Smooth muscle cell (in vitro differentiated cells): Measurements from ENCODE around the gene KCNJ6. TPM values are rescaled to one million over a fixed set of nuclear protein-coding genes. Genes with fewer than 3 reads are reported as not detected.

Experiments
- DNase-seq: peaks from one replicate; lab custom pipeline; 2025; ENCODE audit not compliant: unreplicated experiment; lab: John Stamatoyannopoulos, UW
- H2AFZ ChIP-seq: fragments of 200-600 bp; sonication (generic); 2 replicates; pipeline ENCODE4 v1.6.0; 2016; ENCODE audit warnings: antibody characterized with exemption, low read depth, mild to moderate bottlenecking
- H3F3A ChIP-seq: fragments of 200-600 bp; sonication (generic); 2 replicates; pipeline ENCODE4 v1.6.0; 2017; ENCODE audit warnings: antibody characterized with exemption, low read depth
- H3K27ac ChIP-seq: fragments of 200-600 bp; sonication (generic); 2 replicates; pipeline ENCODE4 v1.5.1; 2016; ENCODE audit warnings: low read depth, mild to moderate bottlenecking
- H3K27me3 ChIP-seq: fragments of 200-600 bp; sonication (generic); 2 replicates; pipeline ENCODE4 v1.6.1; 2016; ENCODE audit warnings: low read depth, mild to moderate bottlenecking
- H3K36me3 ChIP-seq: fragments of 200-600 bp; sonication (generic); 2 replicates; pipeline ENCODE4 v1.5.1; 2016; ENCODE audit warnings: low read depth
- H3K4me1 ChIP-seq: fragments of 200-600 bp; sonication (generic); 2 replicates; pipeline ENCODE4 v1.5.1; 2016; ENCODE audit warnings: low read depth
- H3K4me2 ChIP-seq: fragments of 200-600 bp; sonication (generic); 2 replicates; pipeline ENCODE4 v1.6.0; 2016; ENCODE audit warnings: mild to moderate bottlenecking
- H3K4me3 ChIP-seq: fragments of 200-600 bp; sonication (generic); 2 replicates; pipeline ENCODE4 v1.5.1; 2016; ENCODE audit warnings: mild to moderate bottlenecking
- H3K79me2 ChIP-seq: fragments of 200-600 bp; sonication (generic); 2 replicates; pipeline ENCODE4 v1.6.0; 2016; ENCODE audit warnings: low read depth, mild to moderate bottlenecking
- H3K9ac ChIP-seq: fragments of 200-600 bp; sonication (generic); 2 replicates; pipeline ENCODE4 v1.6.0; 2016; ENCODE audit warnings: low read depth
- H3K9me3 ChIP-seq: fragments of 200-600 bp; sonication (generic); replicated peaks from 2 replicates; pipeline ENCODE4 v1.5.1; 2016; ENCODE audit warnings: low read depth
- H4K20me1 ChIP-seq: fragments of 200-600 bp; sonication (generic); 2 replicates; pipeline ENCODE4 v1.6.0; 2016; ENCODE audit warnings: low read depth
- CTCF ChIP-seq: fragments of 200-600 bp; sonication (generic); IDR thresholded peaks from 2 replicates; pipeline ENCODE4 v1.5.1; 2017; ENCODE audit warnings: borderline replicate concordance, mild to moderate bottlenecking, antibody characterized with exemption; ENCODE audit not compliant: insufficient read depth, poor library complexity, severe bottlenecking
- WGBS: methylation state at CpG from one replicate; pipeline ENCODE4 v1.1.7; 2016; ENCODE audit warnings: low lambda C conversion rate; 5-methylcytosine and 5-hydroxymethylcytosine counted together
- polyA plus RNA-seq: library from polyadenylated mRNA; unstranded; fragments of >200 nt; fragmentation: Nextera tagmentation; extraction: Ambion mirVana; gene quantifications from 2 replicates; pipeline ENCODE4 v1.2.1, GENCODE V29; 2016
- total RNA-seq: library from RNA; depleted of rRNA; stranded (reverse); fragments of >200 nt; gene quantifications from 2 replicates; pipeline ENCODE4 v1.2.3, GENCODE V29; 2014

Gene KCNJ6
- total and polyA plus RNA-seq, 2 experiments from 2014 or later = 0.15 to 0.27 TPM

GRCh38 chr21:37615962-37616361 is 300.3 kb downstream of the KCNJ6 start:
- no peaks in the 10 kb centered on the region for H4K20me1 ChIP-seq
- H3K9ac ChIP-seq = no peak overlapping the region
- no peak for DNase-seq
- no peaks in the 10 kb centered on the region for H3K79me2 ChIP-seq
- H3K27me3 ChIP-seq = no peaks in the 10 kb centered on the region
- no peaks in the 10 kb centered on the region for H3F3A ChIP-seq
- H3K27ac ChIP-seq = no peak overlapping the region
- H3K4me3 ChIP-seq = no peak overlapping the region
- 95% methylated on average over 6 of the region's 6 CpGs for WGBS
- H2AFZ ChIP-seq = no peak overlapping the region
- no peak for TF ChIP-seq CTCF
- H3K9me3 ChIP-seq = no peaks in the 10 kb centered on the region
- no peaks in the 10 kb centered on the region for H3K4me1 ChIP-seq
- no peak overlapping the region for H3K4me2 ChIP-seq
- H3K36me3 ChIP-seq = no peaks in the 10 kb centered on the region

- H3K9ac ChIP-seq = no peak overlapping the region
- H3K4me1 ChIP-seq = no peaks in the 10 kb centered on the region
- no peaks in the 10 kb centered on the region for H3K79me2 ChIP-seq
- H3K9me3 ChIP-seq = no peaks in the 10 kb centered on the region
- TF ChIP-seq CTCF = no peak
- WGBS = 67% methylated on average over 11 of the region's 11 CpGs
- DNase-seq = no peak
- H3K4me2 ChIP-seq = no peak overlapping the region
- H3K4me3 ChIP-seq = no peak overlapping the region
- H3K27ac ChIP-seq = no peak overlapping the region
- H3K27me3 ChIP-seq = no peaks in the 10 kb centered on the region
- no peaks in the 10 kb centered on the region for H4K20me1 ChIP-seq
- no peaks in the 10 kb centered on the region for H3K36me3 ChIP-seq
- H2AFZ ChIP-seq = no peak overlapping the region
- H3F3A ChIP-seq = no peaks in the 10 kb centered on the region
Measured at GRCh38 chr21:37614351-37614875, 301.8 kb downstream of the KCNJ6 start.

GRCh38 chr21:37607081-37607480 is 309.2 kb downstream of the KCNJ6 start:
- DNase-seq = no peak
- no peak overlapping the region for H3K4me3 ChIP-seq
- H2AFZ ChIP-seq = no peak overlapping the region
- H3K27ac ChIP-seq = no peak overlapping the region
- no peaks in the 10 kb centered on the region for H3K27me3 ChIP-seq
- TF ChIP-seq CTCF = no peak
- H3K9ac ChIP-seq = no peak overlapping the region
- H3K4me1 ChIP-seq = no peaks in the 10 kb centered on the region
- H3K79me2 ChIP-seq = no peaks in the 10 kb centered on the region
- no peaks in the 10 kb centered on the region for H3K36me3 ChIP-seq
- WGBS = 89% methylated on average over 4 of the region's 4 CpGs
- H3F3A ChIP-seq = no peaks in the 10 kb centered on the region
- H4K20me1 ChIP-seq = no peaks in the 10 kb centered on the region
- no peaks in the 10 kb centered on the region for H3K9me3 ChIP-seq
- H3K4me2 ChIP-seq = no peak overlapping the region

GRCh38 chr21:37606549-37606948 is 309.7 kb downstream of the KCNJ6 start:
- no peaks in the 10 kb centered on the region for H3K36me3 ChIP-seq
- no peaks in the 10 kb centered on the region for H3K79me2 ChIP-seq
- H3K27me3 ChIP-seq = no peaks in the 10 kb centered on the region
- 95% methylated on average over 10 of the region's 10 CpGs for WGBS
- no peaks in the 10 kb centered on the region for H4K20me1 ChIP-seq
- H3K4me1 ChIP-seq = no peaks in the 10 kb centered on the region
- H3K4me3 ChIP-seq = no peak overlapping the region
- no peaks in the 10 kb centered on the region for H3K9me3 ChIP-seq
- no peak for DNase-seq
- no peak overlapping the region for H3K27ac ChIP-seq
- no peak overlapping the region for H3K4me2 ChIP-seq
- H3F3A ChIP-seq = no peaks in the 10 kb centered on the region
- no peak overlapping the region for H2AFZ ChIP-seq
- H3K9ac ChIP-seq = no peak overlapping the region
- no peak for TF ChIP-seq CTCF
